Activated CD4-positive, alpha-beta T cell treated with anti-CD3 and anti-CD28 coated beads, Interleukin-2, amount 50 U/mL, for 4 hours (primary cell): ENCODE results near the gene KLHL12.

Experiments
- DNase-seq, 2 experiments: peaks; one replicate each; pipeline ENCODE4 v3.0.0-alpha.2; 2020

The KLHL12 gene

DNA sequence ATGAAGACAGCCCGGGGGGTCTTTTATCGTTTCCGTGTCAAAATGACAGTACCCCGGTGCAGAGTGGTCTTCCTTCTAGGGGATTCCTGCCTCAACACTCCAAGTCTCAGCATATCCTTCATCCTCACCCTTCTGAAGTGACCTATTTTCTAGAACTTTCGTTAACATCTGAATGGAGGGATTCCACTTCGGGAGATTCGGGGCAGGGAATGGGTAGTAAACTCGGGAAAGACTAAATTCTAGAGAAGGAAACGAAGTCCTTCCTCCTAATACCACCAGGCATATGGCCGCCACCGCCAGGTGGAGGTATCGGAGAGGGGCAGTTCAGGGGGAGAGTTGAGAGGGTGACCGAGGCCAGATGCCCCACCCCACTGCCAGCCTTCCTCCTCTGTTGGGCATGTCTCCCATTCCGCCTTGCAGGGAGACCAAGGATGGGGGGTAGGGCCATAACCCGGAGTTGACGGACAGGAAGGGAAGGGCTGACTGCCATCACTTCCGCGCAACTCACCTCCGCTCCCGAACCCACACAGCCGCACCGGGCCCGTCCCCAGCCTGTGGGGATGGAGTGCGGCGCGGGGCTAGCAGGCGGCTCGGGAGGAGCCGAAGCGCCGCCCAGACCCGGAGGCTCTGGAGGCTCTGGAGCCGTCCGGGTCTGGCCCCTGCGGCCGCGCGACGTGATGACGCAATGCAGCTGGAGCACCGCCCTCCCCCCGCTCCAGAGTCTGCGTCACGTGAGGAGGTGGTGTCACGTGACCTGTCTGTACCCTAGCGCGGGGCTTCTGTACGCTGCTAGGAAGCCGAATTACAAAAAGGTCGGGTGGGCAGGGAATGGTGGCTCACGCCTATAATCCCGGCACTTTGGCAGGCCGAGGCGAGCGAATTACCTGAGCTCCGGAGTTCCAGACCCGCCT lies at the start of gene KLHL12:
Gene KLHL12, minus strand, starts transcription at position 654 of the 911 bp plus-strand sequence. CDS start 2,072 bp downstream, outside the sequence.
- peak; percentile 92 to 93 for DNase-seq

GRCh38 chr1:202976633-202977032 lies 49.6 kb upstream of the KLHL12 start:
- no peak for DNase-seq

- DNase-seq: no peak
Observed at GRCh38 chr1:202974856-202975255, 47.8 kb upstream of the KLHL12 start.

DNA sequence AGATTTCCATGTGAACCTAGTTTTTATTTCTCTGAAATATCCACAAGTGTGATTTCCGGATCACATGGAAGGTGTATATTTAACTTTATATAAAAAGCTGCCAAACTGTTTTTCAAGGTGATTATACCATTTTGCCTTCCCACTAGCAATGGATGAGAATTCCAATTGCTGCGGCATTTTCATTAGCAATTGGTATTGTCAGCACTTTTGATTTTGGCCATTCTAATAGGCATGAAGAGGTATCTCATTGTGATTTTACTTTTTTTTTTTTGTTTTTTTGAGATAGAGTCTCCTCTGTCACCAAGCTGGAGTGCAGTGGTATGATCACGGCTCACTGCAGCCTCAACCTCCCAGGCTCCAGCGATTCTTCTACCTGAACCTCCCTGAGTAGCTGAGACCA lies 45.0 kb upstream of the KLHL12 start:
- no peak for DNase-seq

DNA sequence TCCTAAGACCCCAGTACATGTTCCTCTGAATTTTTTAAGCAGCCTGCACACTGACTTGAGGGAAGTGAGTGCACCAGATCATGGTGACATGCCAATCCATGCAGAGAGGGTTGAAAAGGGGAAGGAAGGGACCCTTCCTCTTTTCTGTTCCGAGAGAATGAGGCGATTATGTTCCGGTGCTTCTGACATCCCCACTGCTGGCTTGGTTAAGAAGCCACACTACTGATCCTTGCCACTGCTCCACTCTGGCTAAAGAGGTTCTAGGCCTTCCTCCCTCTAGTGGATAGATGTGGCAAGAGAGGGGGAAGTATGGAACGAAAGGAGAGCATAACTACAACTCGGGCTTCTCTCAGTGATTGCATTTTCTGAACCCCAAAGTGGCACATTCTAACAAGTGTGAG lies 41.9 kb upstream of the KLHL12 start:
- DNase-seq: no peak

GRCh38 chr1:202968351-202968750 lies 41.3 kb upstream of the KLHL12 start:
- no peak for DNase-seq

DNA sequence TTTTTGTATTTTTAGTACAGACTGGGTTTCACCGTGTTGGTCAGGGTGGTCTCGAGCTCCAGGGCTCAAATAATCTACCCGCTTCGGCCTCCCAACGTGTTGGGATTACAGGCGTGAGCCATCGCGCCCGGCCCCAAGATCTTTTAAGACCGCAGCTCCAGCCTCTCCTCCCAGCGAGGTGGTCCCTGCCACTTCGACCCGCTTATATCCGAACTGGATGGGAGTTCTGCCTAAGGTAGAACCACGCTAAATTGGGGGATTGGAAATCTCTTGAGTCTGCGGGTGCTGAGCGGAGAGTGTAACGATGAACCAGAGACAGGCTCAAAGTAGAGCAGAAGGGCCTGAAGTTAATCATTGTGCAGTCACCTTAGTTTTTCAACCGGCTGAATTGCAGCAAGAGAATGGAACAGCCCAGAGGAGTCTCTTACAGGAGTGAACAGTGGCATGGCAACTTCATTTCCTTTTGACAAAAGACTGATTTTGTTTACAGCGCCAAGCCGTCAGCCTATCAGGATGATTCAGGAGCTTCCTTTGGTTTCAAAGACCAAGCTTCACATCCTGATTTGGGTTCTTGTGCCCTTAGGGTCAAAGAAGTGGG lies 40.7 kb upstream of the KLHL12 start:
- no peak for DNase-seq

DNA sequence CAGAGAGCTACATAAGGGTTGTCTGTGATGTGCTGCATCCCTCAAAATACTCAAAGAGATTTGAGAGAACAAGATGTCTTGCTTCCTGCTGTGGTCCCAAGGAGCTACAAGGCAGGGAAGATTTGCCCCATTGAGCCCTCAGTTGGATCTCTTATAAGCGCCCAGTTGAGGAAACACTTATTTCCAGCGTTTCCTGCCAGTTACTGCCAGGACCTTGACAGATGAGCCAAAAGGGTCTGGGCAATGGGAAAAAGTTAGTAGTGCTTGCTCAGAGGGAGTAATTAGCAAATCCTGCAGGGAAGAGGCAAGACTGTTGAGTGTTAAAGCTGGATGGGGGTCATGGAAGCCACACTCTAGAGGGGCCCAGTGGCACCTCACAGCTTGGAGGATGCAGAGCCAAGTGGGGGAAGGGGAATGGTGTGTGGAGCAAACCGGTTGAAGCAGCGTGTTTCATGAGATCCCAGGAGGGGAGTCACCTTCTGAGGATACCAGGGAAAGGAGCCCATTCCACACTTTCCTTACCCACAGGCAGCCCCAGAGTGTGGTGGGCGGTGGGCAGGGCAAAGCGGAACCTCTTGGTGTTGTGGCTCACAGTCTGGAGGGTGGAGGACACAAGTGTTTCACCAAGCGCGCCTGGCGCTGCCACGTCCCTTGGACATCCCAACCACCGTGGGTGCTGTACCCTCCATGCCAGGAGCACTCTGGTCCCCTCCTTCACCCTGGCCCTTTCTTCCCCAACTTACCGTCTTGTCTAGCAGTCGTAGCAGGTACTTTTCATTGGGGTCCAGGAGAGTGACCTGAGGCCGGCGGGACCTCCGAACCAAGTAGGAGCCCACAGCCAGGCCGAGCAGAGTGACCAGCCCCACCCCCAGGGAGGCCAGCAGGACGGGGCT lies 39.2 kb upstream of the KLHL12 start:
- DNase-seq: no peak

- DNase-seq: no peak
Observed at GRCh38 chr1:202965422-202965821, 38.4 kb upstream of the KLHL12 start.

DNA sequence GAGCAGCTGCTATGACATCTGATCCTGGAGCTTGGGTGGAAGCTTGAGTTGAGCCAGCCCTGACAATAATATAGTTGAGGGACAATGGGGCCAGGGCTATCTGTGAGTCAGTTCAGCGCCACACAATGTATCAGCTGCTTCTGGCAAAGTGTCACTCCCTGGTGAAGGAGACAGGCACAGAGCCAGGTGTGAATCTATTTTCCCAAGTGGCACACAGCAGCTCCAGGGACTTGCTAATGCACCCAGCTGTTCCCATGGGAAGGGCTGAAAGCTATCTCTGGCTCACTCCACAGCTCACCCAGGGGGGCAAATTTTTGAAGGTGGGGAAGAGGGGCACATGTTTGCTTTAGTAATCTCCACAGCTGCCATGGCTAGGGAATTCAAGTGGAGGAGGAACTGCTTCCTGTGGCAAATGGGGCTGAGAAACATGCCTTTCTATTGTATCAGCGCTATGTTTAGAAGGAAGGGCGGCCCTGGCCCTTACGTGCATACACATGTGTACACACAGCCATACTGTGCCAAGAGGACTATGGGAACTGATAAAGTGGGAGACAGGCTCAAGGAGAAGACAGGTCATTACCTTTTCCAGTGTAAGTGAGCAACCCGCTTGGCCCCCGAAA lies 37.9 kb upstream of the KLHL12 start:
- DNase-seq: no peak

DNA sequence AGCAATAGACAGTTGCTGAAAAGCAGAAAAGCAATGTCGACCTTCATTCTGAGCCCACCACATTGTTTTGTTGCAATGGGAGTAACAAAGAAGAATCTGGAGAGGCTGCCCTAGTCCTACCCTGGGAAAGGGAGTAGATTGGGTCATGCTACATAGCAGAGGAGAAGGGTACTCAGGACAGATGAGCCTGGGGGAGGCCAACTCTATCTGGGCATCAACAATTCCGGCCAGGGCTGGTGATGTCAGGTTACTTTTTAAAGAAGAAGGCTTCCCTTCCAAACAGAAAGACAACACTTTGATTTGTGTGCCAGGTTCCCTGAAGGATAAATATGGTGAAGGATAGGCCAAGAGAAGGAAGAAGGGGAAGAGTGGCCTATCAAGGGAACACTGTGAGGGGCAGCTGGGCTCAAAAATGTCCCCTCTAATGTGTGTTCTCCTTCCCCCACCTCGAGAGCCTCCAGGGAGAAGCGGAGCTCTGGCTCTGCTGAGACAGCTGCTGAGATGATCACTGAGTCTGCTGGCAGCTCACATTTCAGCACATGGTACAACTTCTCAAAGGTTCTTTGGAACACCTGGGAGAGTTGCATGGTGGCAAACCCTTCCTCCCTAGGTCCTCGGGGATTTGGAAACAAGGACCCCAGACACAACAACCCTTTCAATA lies 34.3 kb upstream of the KLHL12 start:
- DNase-seq: no peak

DNA sequence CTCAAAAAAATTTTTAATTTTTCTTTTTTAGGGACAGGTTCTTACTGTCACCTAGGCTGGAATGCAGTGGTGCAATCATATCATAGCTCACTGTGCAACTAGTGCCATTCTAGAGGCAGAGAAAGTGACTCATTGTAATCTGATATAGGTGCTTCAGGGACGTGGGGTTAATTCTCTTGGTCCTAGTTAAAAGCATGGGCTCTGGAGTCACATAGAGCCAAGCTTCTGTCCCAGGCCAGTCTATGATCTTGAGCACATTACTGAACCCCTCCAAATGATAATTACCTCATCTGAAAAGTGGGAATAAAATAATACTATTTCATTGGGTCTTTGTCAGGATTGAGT lies 32.2 kb upstream of the KLHL12 start:
- DNase-seq: no peak

DNA sequence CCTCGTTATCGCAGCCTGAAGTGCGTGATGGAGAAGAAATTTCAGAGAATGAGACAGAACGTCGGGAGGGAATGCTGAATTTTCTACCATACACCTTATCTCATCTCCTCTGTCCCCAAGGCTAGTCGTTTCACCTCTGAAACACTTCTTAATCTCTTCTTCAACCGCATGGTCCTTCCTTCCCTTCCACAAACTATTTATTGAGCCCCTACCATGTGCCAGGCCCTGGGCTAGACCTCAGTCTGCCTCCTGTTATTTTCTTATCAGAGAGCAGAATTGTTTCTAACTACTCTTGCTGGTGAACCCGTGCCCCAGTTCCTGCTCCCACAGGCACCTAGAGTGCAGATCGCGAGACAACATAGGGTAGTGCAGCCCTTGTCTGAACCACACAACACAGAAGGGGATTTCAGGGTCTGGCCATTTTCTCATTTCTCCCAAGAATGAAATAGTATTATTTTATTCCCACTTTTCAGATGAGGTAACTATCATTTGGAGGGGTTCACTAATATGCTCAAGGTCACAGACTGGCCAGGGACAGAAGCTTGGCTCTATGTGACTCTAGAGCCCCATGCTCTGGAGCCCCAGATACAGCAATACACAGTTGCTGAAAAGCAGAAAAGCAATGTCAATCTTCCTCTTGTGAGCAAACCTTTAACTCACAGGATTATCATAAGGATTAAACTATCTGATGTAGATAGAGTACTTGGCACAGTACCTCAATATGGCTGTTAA lies 31.7 kb upstream of the KLHL12 start:
- DNase-seq: no peak

GRCh38 chr1:202957733-202958543 lies 30.9 kb upstream of the KLHL12 start, which contains the start of gene ADIPOR1:
Gene ADIPOR1 (minus strand): TSS chr1:202958312. CDS start chr1:202951070, 7,242 bp downstream.
- DNase-seq: peak; percentile 91 to 93

DNA sequence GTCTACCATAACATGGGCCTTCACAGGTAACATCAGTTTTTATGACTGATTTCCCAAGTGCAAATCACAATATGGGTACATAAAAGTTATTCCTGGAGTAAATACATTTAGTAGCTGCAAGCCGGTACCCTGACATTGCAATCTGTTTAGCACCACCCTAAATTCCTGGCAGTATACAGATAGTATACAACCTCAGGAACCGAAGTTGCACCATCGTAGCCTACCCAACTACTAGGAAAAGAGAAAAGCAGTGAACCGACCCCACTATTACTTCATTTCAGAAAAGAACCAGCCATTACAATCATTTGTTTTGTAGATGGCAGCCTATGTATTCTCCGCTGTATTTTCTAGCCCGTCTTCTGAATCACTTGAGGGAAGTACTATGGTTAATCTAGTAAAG lies 29.9 kb upstream of the KLHL12 start:
- no peak for DNase-seq

GRCh38 chr1:202954057-202954745 lies 27.2 kb upstream of the KLHL12 start:
- DNase-seq: no peak

DNA sequence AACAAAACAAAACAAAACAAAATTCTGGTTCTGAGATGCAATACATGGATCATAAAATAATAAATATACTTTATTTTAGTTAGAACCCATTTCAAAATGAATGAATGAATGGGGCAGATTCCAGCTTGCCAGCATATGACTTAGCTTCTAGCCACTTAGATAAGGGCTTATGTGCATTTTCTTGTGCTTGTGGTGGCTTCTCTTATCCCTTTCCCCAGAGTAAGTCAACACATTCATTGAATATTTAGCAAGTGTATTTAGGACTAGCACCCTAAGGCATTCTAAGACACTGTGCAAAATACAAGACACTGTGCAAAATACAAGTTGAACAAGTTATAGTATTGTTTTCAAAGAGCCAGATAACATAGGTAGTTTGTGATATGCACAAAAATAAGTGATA lies 26.4 kb upstream of the KLHL12 start:
- no peak for DNase-seq

GRCh38 chr1:202952818-202953217 lies 25.8 kb upstream of the KLHL12 start:
- no peak for DNase-seq

GRCh38 chr1:202952099-202952498 lies 25.1 kb upstream of the KLHL12 start:
- no peak for DNase-seq

DNA sequence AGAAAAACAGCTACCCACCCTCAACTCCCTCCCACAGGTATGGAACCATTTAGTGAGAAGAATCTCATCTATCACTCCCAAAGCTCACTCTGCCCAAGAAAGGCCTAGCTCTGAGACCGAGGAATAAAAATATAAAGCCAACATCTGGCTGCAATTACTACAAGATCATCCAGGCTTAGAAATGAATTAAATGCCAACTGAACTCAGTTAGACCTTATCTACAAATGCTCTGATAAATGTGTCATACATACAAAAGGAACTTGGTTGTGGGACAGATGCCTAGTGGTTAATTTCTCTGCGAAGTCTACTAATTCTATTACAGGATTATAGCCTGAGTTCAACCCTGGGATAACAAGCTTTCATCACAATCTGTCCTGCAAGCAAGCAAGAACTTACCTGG lies 24.4 kb upstream of the KLHL12 start:
- no peak for DNase-seq
